Liver (tissue), 9 donors: ENCODE measurements around the gene RELA. TPM values are rescaled to one million over a fixed set of nuclear protein-coding genes. Genes with fewer than 3 reads are reported as not detected.

Experiments used
- DNase-seq: peaks from one replicate; pipeline ENCODE4 v3.0.0-alpha.2; 2017; ENCODE audit warnings: low spot score
- H3K27ac ChIP-seq, 2 donors: one replicate each; pipeline ENCODE4 v1.7.0; 2013; ENCODE audit warnings: inconsistent platforms in 2 of 2, low read length in 2 of 2, control low read depth in 1 of 2, low read depth in 1 of 2, mild to moderate bottlenecking in 1 of 2
- H3K27me3 ChIP-seq, 4 donors: one replicate each; pipeline versions ENCODE4 v1.6.1 to v1.7.0; 2013; ENCODE audit warnings: low read length in 3 of 4, inconsistent platforms in 1 of 4, mild to moderate bottlenecking in 1 of 4, moderate library complexity in 1 of 4; ENCODE audit not compliant: control insufficient read depth in 4 of 4, insufficient read depth in 4 of 4
- H3K36me3 ChIP-seq, 4 donors: one replicate each; pipeline versions ENCODE4 v1.6.1 to v1.7.0; 2013; ENCODE audit warnings: low read length in 3 of 4, mild to moderate bottlenecking in 3 of 4, low read depth in 1 of 4, moderate library complexity in 1 of 4; ENCODE audit not compliant: control insufficient read depth in 4 of 4, insufficient read depth in 3 of 4
- H3K4me1 ChIP-seq, 4 donors: one replicate each; pipeline versions ENCODE4 v1.6.1 to v1.7.0; 2013; ENCODE audit warnings: low read length in 3 of 4, mild to moderate bottlenecking in 3 of 4, moderate library complexity in 1 of 4; ENCODE audit not compliant: control insufficient read depth in 4 of 4, insufficient read depth in 4 of 4
- H3K4me3 ChIP-seq, 3 donors: one replicate each; pipeline versions ENCODE4 v1.6.1 to v1.7.0; 2013; ENCODE audit warnings: low read length in 3 of 3, control low read depth in 1 of 3, low read depth in 1 of 3, mild to moderate bottlenecking in 1 of 3
- H3K9ac ChIP-seq, 2 donors: one replicate each; pipeline ENCODE4 v1.7.0; 2013; ENCODE audit warnings: low read length in 2 of 2, mild to moderate bottlenecking in 2 of 2, moderate library complexity in 2 of 2, control low read depth in 1 of 2, low read depth in 1 of 2
- H3K9me3 ChIP-seq, 4 donors: one replicate each; pipeline versions ENCODE4 v1.6.1 to v1.7.0; 2013; ENCODE audit warnings: low read length in 3 of 4; ENCODE audit not compliant: control insufficient read depth in 4 of 4
- EGR1 ChIP-seq, 2 donors: IDR thresholded peaks; 2 replicates each; pipeline ENCODE4 v1.6.1; 2016 to 2018; ENCODE audit warnings: antibody characterized with exemption in 2 of 2, low read depth in 2 of 2
- FOXA1 ChIP-seq: IDR thresholded peaks from 2 replicates; pipeline ENCODE4 v1.6.1; 2016; ENCODE audit warnings: antibody characterized with exemption
- FOXA2 ChIP-seq: IDR thresholded peaks from 2 replicates; pipeline ENCODE4 v1.6.1; 2016; ENCODE audit warnings: antibody characterized with exemption
- HNF4A ChIP-seq, 2 donors: conservative IDR thresholded peaks; 2 replicates each; pipeline ENCODE4 v1.6.1; 2016; ENCODE audit warnings: antibody characterized with exemption in 2 of 2, mild to moderate bottlenecking in 2 of 2
- HNF4G ChIP-seq: IDR thresholded peaks from 2 replicates; pipeline ENCODE4 v1.6.1; 2016; ENCODE audit warnings: antibody characterized with exemption
- JUND ChIP-seq, 2 donors: IDR thresholded peaks; 2 replicates each; pipeline ENCODE4 v1.6.1; 2016; ENCODE audit warnings: antibody characterized with exemption in 2 of 2
- MAX ChIP-seq: IDR thresholded peaks from 2 replicates; pipeline ENCODE4 v1.6.1; 2016; ENCODE audit warnings: antibody characterized with exemption
- NR2F2 ChIP-seq: IDR thresholded peaks from 2 replicates; pipeline ENCODE4 v1.6.1; 2016; ENCODE audit warnings: antibody characterized with exemption
- RAD21 ChIP-seq, 2 donors: IDR thresholded peaks; 2 replicates each; pipeline ENCODE4 v1.6.1; 2016; ENCODE audit warnings: antibody characterized with exemption in 2 of 2, mild to moderate bottlenecking in 2 of 2
- REST ChIP-seq: IDR thresholded peaks from 2 replicates; pipeline ENCODE4 v1.6.1; 2016; ENCODE audit warnings: antibody characterized with exemption, mild to moderate bottlenecking
- RXRA ChIP-seq, 2 donors: IDR thresholded peaks; 2 replicates each; pipeline ENCODE4 v1.6.1; 2017 to 2018; ENCODE audit warnings: antibody characterized with exemption in 2 of 2, mild to moderate bottlenecking in 1 of 2
- SP1 ChIP-seq: IDR thresholded peaks from 2 replicates; pipeline ENCODE4 v1.6.1; 2018; ENCODE audit warnings: antibody characterized with exemption, mild to moderate bottlenecking
- TAF1 ChIP-seq: conservative IDR thresholded peaks from 2 replicates; pipeline ENCODE4 v1.6.1; 2016; ENCODE audit warnings: antibody characterized with exemption, mild to moderate bottlenecking
- YY1 ChIP-seq: IDR thresholded peaks from 2 replicates; pipeline ENCODE4 v1.6.1; 2016; ENCODE audit warnings: antibody characterized with exemption, mild to moderate bottlenecking
- WGBS: extraction: QIAGEN DNeasy Blood & Tissue Kit; methylation state at CpG from one replicate; pipeline ENCODE4 v1.1.7; 2013; 5-methylcytosine and 5-hydroxymethylcytosine counted together
- polyA plus RNA-seq, 2 donors: library from polyadenylated mRNA; stranded (reverse) in 1 of 2; unstranded in 1 of 2; fragments of 200-250 nt in 1 of 2; fragments of >200 nt in 1 of 2; fragmentation: Nextera tagmentation in 1 of 2; extraction: Ambion mirVana in 1 of 2; gene quantifications; one replicate each; pipeline versions ENCODE4 v1.2.1 to v1.2.3, GENCODE V29; 2013 to 2015
- total RNA-seq, 2 donors: library from RNA; depleted of rRNA; stranded (reverse); fragments of >200 nt; gene quantifications; one replicate each; pipeline ENCODE4 v1.2.3, GENCODE V29; 2014
- TF ChIP-seq, protein P1 (sequence below): IDR thresholded peaks from 2 replicates; pipeline ENCODE4 v1.6.1; 2016; ENCODE audit warnings: antibody characterized with exemption
- TF ChIP-seq, protein P2 (sequence below): fragments of 150-350 bp; IDR thresholded peaks from 2 replicates; pipeline ENCODE4 v1.5.1; 2017; ENCODE audit warnings: improper control_type of control experiment, low read depth, low read length; ENCODE audit not compliant: missing input control
- donor health status: healthy.
- donor health status: healthy.
- donor health status: healthy.
- donor health status: healthy.
- donor health status: healthy.

The RELA gene
- total and polyA plus RNA-seq, 4 donors, result 11.1 to 30.7 (median 22.0) TPM

DNA sequence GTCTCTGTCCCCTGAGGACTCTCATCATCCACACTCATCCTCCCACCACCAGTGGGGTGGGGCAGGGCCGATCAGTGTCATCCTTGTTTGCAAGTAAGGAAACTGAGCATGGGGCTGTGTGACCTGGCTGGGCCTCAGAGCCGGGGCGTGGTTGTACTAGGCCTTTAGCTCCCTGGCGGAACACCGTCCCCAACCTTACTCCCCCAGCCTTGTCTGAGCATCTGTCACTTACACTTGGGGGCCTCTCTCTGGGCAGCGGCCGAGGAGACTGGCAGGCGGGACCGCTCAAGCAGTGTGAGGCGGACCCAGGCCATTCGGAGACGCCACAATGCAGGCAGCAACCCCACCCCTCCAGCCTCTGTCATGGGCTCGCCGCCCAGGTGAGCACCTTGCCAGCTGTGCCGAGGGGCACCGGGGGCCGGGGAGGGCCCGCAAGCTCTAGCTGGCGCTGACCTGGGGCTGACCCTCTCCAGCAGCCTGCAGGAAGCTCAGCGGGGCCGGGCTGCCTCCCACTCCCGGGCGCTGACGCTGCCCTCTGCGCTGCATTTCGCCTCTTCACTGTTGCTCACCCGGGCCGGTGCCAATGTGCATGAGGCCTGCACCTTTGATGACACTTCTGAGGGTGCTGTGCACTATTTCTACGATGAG is 43.3 kb downstream of the RELA start (continued):
- TF ChIP-seq, protein P1, sequence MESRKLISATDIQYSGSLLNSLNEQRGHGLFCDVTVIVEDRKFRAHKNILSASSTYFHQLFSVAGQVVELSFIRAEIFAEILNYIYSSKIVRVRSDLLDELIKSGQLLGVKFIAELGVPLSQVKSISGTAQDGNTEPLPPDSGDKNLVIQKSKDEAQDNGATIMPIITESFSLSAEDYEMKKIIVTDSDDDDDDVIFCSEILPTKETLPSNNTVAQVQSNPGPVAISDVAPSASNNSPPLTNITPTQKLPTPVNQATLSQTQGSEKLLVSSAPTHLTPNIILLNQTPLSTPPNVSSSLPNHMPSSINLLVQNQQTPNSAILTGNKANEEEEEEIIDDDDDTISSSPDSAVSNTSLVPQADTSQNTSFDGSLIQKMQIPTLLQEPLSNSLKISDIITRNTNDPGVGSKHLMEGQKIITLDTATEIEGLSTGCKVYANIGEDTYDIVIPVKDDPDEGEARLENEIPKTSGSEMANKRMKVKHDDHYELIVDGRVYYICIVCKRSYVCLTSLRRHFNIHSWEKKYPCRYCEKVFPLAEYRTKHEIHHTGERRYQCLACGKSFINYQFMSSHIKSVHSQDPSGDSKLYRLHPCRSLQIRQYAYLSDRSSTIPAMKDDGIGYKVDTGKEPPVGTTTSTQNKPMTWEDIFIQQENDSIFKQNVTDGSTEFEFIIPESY, result no peak
- TF ChIP-seq RAD21 (IDR thresholded peaks at IDR 0.05) (no peak), YY1 (no peak), MAX (no peak), RXRA (IDR thresholded peaks at IDR 0.05) (no peak), TAF1 (no peak)

DNA sequence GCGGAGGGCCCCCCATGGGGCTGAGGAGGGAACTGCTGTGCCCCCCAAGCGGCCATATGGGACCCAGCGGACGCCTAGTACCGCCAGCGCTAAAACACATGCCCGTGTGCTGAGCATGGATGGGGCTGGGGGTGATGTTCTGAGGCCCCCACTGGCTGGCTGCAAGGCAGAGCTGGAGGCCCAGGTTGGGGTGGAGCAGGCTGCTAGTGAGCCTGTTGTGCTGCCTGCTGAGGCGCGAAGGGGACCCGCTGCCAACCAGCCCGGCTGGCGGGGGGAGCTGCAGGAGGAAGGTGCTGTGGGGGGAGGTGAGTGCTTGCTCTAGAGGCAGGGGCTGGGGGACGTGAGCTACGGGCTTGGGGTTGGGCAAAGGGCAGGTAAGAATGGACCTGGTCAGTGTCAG is 44.0 kb downstream of the RELA start:
- no peak for DNase-seq
- no peaks in the 10 kb centered on the region for H3K27me3 ChIP-seq
- peaks cover 14 to 34% (median 16%) of the 10 kb centered on the region in 4 donors for H3K36me3 ChIP-seq
- H3K4me1 ChIP-seq, result peaks cover 5 to 21% (median 13%) of the 10 kb centered on the region in 4 donors
- H3K9ac ChIP-seq, result no peak overlapping the region
- H3K4me3 ChIP-seq, result no peak overlapping the region
- no peaks in the 10 kb centered on the region for H3K9me3 ChIP-seq
- no peak overlapping the region for H3K27ac ChIP-seq
- TF ChIP-seq, protein P2, sequence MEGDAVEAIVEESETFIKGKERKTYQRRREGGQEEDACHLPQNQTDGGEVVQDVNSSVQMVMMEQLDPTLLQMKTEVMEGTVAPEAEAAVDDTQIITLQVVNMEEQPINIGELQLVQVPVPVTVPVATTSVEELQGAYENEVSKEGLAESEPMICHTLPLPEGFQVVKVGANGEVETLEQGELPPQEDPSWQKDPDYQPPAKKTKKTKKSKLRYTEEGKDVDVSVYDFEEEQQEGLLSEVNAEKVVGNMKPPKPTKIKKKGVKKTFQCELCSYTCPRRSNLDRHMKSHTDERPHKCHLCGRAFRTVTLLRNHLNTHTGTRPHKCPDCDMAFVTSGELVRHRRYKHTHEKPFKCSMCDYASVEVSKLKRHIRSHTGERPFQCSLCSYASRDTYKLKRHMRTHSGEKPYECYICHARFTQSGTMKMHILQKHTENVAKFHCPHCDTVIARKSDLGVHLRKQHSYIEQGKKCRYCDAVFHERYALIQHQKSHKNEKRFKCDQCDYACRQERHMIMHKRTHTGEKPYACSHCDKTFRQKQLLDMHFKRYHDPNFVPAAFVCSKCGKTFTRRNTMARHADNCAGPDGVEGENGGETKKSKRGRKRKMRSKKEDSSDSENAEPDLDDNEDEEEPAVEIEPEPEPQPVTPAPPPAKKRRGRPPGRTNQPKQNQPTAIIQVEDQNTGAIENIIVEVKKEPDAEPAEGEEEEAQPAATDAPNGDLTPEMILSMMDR, result no peak
- no peak for TF ChIP-seq HNF4A (conservative IDR thresholded peaks at IDR 0.05)
- TF ChIP-seq JUND (IDR thresholded peaks at IDR 0.05), result no peak
- no peak for TF ChIP-seq FOXA2
- no peak for TF ChIP-seq HNF4G
- TF ChIP-seq SP1, result no peak
- no peak for TF ChIP-seq EGR1 (IDR thresholded peaks at IDR 0.05; ENCODE audit: low read depth in 2 of 2)
- no peak for TF ChIP-seq FOXA1
- 94% methylated on average over 14 of the region's 14 CpGs for WGBS

GRCh38 chr11:65617990-65618751 is 44.5 kb downstream of the RELA start:
- no peaks in the 10 kb centered on the region for H3K9me3 ChIP-seq
- WGBS, result 96% methylated on average over 33 of the region's 33 CpGs

More at GRCh38 chr11:65617990-65618751, 44.5 kb downstream of the RELA start:
- H3K9ac ChIP-seq, result no peak overlapping the region
- no peaks in the 10 kb centered on the region for H3K27me3 ChIP-seq
- peaks cover 5 to 24% (median 14%) of the 10 kb centered on the region in 4 donors for H3K4me1 ChIP-seq
- no peak overlapping the region for H3K4me3 ChIP-seq
- H3K36me3 ChIP-seq, result peaks cover 10 to 28% (median 16%) of the 10 kb centered on the region in 4 donors
- no peak for DNase-seq
- TF ChIP-seq HNF4G, result no peak
- TF ChIP-seq NR2F2, result no peak
- TF ChIP-seq MAX, result no peak
- TF ChIP-seq REST, result no peak
- H3K27ac ChIP-seq, result no peak overlapping the region
